Measurements from ENCODE around the gene SRSF6.
"Not testable (repeated sequence)": the region's sequence is repeated elsewhere in the genome, so short reads cannot be mapped to it uniquely, and the experiment has no call there.

SRSF6 gene

GRCh38 chr20:43457640-43458421, at the start of gene SRSF6:
Gene SRSF6 (plus strand): TSS chr20:43457896. CDS start chr20:43458034, 138 bp downstream.
- peak; percentile 81 to 86 for DNase-seq (ENCODE audit: low read depth in 2 of 2)

- DNase-seq (ENCODE audit: low read depth in 2 of 2): no peak
These were observed 48.7 kb upstream of the SRSF6 start for GRCh38 chr20:43408848-43409576.

- no peak for DNase-seq (ENCODE audit: low read depth in 2 of 2)
These were observed 48.2 kb upstream of the SRSF6 start for GRCh38 chr20:43409577-43409913.

- no peak for DNase-seq (ENCODE audit: low read depth in 2 of 2)
These were observed 41.9 kb upstream of the SRSF6 start for GRCh38 chr20:43415661-43416430.

DNA sequence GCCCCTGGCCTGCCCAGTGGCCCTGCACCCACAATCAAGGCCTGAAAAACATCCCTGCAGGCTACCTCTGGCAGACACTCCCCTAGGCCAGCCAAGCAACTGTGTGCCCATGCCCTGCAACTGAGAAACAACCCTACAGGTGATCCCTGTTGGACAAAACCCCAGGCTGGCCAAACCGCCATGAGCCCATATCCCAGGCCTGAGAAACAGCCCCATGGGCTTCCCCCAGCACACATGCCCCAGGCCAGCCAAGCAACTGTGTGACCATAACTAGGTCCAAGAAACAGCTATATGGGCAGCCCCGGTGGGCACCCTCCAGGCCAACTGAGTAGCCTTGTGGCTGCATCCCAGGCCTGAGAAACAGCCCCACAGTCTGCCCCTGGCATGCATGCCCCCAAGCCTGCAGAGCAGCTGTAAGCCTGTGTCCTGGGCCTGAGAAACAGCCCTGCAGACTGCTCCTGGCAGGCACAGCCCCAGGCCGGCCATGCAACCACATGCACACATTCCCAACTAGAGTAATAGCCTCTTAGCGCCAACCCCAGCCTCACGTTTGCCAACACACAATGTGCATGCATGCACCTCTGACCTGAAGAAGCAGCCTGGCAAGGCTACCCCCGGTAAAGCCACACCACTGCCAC, 41.0 kb upstream of the SRSF6 start:
- DNase-seq (ENCODE audit: low read depth in 2 of 2): no peak

DNA sequence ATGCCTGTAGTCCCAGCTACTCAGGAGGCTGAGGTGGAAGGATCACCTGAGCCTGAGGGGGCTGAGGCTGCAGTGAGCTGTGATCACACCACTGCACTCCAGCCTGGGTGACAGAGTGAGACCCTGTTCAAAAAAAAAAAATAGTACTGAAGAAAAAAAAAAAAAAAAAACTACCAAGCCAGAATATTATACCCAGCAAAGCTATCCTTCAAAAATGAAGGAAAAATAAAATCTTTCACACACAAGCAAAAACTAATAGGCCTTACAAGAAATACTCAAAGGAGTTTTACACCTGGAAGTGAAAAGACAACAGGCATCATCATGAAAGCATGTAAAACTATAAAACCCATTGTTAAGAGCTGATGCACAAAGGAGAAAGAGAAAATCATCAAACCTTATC, 37.5 kb upstream of the SRSF6 start:
- DNase-seq (ENCODE audit: low read depth in 2 of 2): no peak

DNA sequence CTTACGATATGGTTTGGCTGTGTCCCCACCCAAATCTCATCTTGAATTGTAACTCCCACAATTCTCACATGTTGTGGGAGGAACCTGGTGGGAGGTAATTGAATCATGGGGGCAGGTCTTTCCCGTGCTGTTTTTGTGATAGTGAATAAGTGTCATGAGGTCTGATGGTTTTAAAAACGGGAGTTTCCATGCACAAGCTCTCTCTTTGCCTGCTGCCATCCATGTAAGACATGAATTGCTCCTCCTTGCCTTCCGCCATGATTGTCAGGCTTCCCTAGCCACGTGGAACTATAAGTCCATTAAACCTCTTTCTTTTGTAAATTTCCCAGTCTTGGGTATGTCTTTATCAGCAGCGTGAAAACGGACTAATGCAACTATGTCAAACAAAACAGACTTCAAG, 36.8 kb upstream of the SRSF6 start:
- DNase-seq (ENCODE audit: low read depth in 2 of 2): not testable (repeated sequence)

DNA sequence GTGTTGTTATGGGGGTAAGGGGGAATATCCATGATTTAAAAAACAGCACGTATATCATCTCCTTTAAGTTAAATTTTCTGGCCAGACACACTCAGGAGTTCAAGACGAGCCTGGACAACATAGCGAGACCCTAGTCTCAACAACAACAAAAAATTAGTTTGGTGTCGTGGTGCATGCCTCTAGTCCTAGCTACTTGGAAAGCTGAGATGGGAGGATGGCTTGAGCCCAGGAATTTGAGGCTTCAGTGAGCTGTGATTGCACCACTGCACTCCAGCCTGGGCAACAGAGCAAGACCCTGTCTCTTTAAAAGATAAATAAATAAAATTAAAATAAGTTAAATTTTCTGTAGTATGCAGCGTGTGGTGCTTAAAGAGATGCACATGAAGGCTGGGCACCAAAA, 31.5 kb upstream of the SRSF6 start:
- no peak for DNase-seq (ENCODE audit: low read depth in 2 of 2)

- DNase-seq (ENCODE audit: low read depth in 2 of 2): no peak
These were observed 27.2 kb upstream of the SRSF6 start for GRCh38 chr20:43430265-43431133.

DNA sequence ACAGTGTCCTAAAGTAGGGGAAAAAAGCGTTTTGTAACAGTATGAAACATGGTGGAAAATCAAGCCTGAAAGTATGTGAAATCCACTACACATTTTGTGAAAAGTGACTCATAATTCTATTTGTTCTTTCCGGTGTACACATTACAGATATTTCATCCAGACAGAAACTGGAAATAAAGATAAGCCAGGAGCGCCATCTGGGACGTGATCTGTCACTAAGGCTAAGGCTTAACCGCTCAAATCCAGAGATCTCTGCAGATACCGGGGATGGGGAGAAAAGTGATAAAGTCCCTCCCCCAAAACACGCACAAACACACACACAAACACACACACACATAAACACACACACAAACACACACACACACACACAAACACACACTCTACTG, 26.6 kb upstream of the SRSF6 start:
- no peak for DNase-seq (ENCODE audit: low read depth in 2 of 2)

DNA sequence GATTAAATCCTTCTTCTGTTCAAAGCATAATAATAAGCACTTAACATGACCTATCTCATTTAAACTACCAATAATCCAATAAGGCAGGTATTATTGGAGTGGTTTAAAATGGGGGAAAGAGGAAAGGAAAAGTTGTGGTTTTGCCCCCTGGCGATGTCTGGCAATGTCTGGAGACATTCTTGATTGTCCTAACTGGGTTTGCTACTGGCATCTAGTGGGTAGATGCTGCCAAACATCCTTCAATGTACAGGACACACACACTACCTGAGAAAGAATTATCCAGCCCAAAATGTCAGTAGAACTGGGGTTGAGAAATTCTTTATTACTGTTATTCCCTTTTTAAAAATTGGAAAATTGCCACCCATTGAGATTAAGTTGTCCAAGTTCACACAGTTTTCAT, 25.2 kb upstream of the SRSF6 start:
- no peak for DNase-seq (ENCODE audit: low read depth in 2 of 2)

GRCh38 chr20:43433250-43433854, 24.3 kb upstream of the SRSF6 start:
- no peak for DNase-seq (ENCODE audit: low read depth in 2 of 2)

- no peak for DNase-seq (ENCODE audit: low read depth in 2 of 2)
These were observed 23.1 kb upstream of the SRSF6 start for GRCh38 chr20:43434565-43434964.

DNA sequence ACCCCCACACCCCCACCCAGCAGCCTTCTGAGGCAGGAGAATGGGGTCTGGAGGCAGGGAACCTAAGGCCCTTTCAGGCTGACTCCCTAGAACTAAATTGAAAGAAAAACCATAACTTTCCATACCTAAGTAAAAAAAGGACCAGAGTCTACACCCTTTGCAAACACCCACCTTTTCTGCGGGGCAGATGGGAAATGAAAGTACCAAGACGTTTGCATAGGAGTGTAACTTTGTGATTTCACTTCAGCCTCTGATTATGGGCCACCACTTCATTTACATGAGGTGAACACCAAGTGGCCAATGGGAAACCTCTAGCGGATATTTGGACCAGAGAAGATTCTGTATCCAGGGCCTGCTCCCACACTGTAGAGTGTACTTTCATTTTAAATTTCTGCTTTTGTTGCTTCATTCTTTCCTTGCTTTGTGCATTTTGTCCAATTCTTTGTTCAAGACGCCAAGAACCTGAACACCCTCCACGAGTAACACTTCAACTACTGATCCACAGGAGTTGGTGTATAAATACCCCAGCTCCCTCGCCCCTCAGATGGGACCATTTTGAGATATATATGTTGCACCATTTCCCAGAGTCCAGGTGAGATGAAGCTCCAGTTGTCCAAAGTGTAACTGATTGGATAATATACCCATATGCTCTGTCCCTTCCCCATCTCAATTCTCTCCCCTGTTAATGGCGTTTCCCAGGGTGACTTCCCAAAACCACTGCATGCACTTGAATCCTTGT, 18.9 kb upstream of the SRSF6 start:
- no peak for DNase-seq (ENCODE audit: low read depth in 2 of 2)

DNA sequence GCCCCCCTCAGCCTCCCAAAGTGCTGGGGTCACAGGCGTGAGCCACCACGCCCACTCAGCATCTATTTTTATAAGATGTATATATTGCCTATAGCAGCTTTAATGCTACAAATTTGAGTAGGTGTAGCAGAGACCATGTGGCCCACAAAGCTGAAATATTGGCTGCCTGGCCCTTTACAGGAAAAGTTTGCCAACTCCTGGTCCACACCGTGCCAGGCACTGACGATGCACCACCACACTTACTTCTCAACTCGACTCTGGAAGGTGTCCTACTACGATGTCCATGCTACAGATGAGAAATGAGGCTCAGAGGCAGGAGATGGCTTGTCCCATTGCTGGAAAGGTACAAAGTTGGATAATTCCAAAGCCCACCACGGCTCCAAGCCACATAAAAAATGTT, 17.2 kb upstream of the SRSF6 start:
- DNase-seq (ENCODE audit: low read depth in 2 of 2): no peak

- no peak for DNase-seq (ENCODE audit: low read depth in 2 of 2)
These were observed 15.3 kb upstream of the SRSF6 start for GRCh38 chr20:43442282-43442880.

- no peak for DNase-seq (ENCODE audit: low read depth in 2 of 2)
These were observed 13.6 kb upstream of the SRSF6 start for GRCh38 chr20:43444107-43444506.

DNA sequence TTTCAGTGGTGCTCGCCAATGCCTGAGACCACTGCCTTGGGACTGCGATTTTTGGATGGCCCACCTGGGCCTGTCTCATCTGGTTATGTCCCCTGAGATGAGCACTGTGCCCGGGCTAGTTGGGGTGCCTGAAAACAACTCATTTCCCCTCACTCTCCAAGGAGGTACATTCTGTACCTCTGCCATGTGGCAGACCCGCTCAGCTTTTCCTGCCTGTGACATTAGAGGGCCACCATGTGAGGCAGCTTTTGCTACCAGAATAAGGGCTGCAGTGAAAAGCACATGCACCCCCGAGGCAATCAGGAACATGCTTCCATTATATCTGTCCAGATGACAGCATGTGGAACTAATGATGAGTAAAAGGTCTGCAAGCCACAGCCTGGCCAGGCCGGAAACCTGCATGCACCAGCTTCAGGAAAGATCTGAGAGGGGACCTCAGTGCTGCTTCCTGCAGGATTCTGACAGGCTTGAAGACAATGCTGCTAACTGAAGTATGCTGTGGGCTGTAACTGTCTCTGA, 11.3 kb upstream of the SRSF6 start:
- no peak for DNase-seq (ENCODE audit: low read depth in 2 of 2)

DNA sequence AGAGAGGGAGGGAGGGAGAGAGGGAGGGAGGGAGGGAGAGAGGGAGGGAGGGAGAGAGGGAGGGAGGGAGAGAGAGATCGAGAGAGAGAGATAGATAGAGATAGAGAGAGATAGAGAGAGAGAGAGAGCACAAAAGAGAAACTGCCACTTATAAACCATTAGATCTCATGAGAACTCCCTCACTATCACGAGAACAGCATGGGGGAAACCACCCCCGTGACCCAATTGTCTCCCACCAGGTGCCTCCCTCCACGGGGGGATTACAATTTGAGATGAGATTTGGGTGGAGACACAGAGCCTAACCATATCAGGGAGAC, 9.3 kb upstream of the SRSF6 start:
- DNase-seq (ENCODE audit: low read depth in 2 of 2): not testable (repeated sequence)

Measured in stimulated activated CD4-positive, alpha-beta T cell treated with anti-CD3 and anti-CD28 coated beads, Interleukin-15, amount 100 ng/mL, for 48 hours (primary cell).